ENCODE results near the gene TMOD4.

DNA sequence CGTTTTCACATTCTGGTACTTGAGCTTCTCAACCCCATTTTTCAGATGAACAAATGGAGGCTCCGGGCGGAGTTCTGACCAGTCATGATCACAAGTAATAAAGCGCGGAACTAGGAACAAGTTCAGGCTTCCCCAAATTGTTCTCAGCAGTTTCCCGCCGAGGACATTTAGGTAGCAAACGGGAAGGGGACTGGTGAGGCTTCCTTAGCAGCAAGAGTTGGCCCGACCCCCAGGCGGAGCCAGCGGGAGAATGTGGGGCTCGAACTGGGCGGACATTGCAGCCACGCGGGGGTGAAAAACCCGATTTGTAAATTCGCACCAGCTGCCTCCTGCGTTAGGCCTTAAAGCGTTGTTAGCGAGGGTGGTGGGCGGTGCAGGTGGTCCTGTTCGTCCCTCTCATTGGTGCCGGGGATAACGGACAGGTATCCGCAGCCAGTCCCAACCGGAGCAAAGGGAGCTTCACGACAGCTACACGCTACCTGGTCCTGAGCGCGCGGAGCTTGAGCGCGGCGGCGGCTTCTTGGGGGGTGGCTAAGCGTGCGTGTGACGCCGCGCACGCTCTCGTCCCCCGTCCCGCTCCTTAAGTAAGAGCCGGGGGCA is 44.7 kb downstream of the TMOD4 start:
- TF ChIP-seq, protein P1, sequence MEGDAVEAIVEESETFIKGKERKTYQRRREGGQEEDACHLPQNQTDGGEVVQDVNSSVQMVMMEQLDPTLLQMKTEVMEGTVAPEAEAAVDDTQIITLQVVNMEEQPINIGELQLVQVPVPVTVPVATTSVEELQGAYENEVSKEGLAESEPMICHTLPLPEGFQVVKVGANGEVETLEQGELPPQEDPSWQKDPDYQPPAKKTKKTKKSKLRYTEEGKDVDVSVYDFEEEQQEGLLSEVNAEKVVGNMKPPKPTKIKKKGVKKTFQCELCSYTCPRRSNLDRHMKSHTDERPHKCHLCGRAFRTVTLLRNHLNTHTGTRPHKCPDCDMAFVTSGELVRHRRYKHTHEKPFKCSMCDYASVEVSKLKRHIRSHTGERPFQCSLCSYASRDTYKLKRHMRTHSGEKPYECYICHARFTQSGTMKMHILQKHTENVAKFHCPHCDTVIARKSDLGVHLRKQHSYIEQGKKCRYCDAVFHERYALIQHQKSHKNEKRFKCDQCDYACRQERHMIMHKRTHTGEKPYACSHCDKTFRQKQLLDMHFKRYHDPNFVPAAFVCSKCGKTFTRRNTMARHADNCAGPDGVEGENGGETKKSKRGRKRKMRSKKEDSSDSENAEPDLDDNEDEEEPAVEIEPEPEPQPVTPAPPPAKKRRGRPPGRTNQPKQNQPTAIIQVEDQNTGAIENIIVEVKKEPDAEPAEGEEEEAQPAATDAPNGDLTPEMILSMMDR (IDR thresholded peaks at IDR 0.05), result peak in 2 of 3 experiments; percentile 9 to 16
- no peak for TF ChIP-seq POLR2A (IDR thresholded peaks at IDR 0.05; ENCODE audit: low read depth)
- peak; percentile 62 to 67 for TF ChIP-seq POLR2AphosphoS5 (IDR thresholded peaks at IDR 0.05)
- no peak for TF ChIP-seq EP300 (IDR thresholded peaks at IDR 0.05)
